Hepatocyte (in vitro differentiated cells): Measurements from ENCODE around the gene DUS2.

Experiments used
- CTCF ChIP-seq: fragments of 200-600 bp; sonication (generic); IDR thresholded peaks from 2 replicates; pipeline ENCODE4 v1.5.1; 2016; ENCODE audit warnings: antibody characterized with exemption, mild to moderate bottlenecking; ENCODE audit not compliant: poor library complexity
- EZH2phosphoT487 ChIP-seq: fragments of 200-600 bp; sonication (generic); IDR thresholded peaks from one replicate; pipeline ENCODE4 v1.6.1; 2018; ENCODE audit warnings: antibody characterized with exemption, mild to moderate bottlenecking, low read depth, moderate library complexity; ENCODE audit not compliant: unreplicated experiment, severe bottlenecking

DNA sequence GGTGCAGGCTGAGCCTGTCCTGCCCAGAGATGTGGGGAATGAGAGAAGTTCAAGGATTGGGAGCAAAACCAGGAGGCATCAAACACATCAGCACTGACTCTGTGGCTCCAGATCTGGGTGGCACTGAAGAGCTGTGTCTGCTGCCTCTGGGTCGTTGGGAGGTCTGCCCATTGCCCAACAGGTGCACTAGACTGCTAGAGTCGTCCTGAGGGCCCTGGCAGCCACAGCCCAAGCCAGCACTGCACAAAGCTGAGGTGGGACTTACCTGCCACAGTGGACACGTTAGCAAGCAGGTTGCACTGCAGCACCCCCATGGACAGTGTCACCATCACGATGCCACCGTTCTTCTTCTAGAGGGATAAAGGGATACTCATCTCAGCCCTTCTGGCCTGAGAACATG is 46.1 kb upstream of the DUS2 start:
- no peak for TF ChIP-seq CTCF
- TF ChIP-seq EZH2phosphoT487: no peak
